ENCODE measurements around the gene RAD51D.

GRCh38 chr17:35062308-35062707 is 57.4 kb downstream of the RAD51D start:
- TF ChIP-seq POLR2A (IDR thresholded peaks at IDR 0.05; ENCODE audit: extremely low read depth, insufficient read length) (no peak), CTCF (IDR thresholded peaks at IDR 0.05; ENCODE audit: low read depth, low read length) (no peak), MYC (IDR thresholded peaks at IDR 0.05; ENCODE audit: low read depth, low read length) (no peak)

All from NB4 (cell line).